ENCODE measurements around the gene BCCIP.

BCCIP gene

GRCh38 chr10:125880719-125881118 is 57.4 kb downstream of the BCCIP start:
- H3K27ac ChIP-seq, result no peak overlapping the region
- no peak for DNase-seq (ENCODE audit: low spot score)
- CTCF ChIA-PET, result no interaction called here
- POLR2A ChIA-PET (ENCODE audit: low non-redundant PET), result no interaction called here
- no peak for TF ChIP-seq CTCF (conservative IDR thresholded peaks at IDR 0.05; ENCODE audit: low read depth)

GRCh38 chr10:125881192-125881591 is 57.8 kb downstream of the BCCIP start, which contains the start of gene DHX32:
Gene DHX32, minus strand, starts transcription at chr10:125881292. Its CDS starts 468 bp downstream, at chr10:125880824.
- ChIA-PET POLR2A (ENCODE audit: low non-redundant PET) (no interaction called here), CTCF (interaction anchor here (0.6 kb wide), 3 partner anchors 10 to 546 kb away, joined by 3 read pairs; no protein-coding TSS in a partner anchor)
- H3K27ac ChIP-seq, result no peak within 1 kb of the TSS

GRCh38 chr10:125882596-125882995 is 59.2 kb downstream of the BCCIP start:
- no peak for TF ChIP-seq CTCF (conservative IDR thresholded peaks at IDR 0.05; ENCODE audit: low read depth)
- H3K27ac ChIP-seq, result no peak overlapping the region
- ChIA-PET POLR2A (ENCODE audit: low non-redundant PET) (no interaction called here), CTCF (interaction anchor here (0.7 to 1.4 kb wide), 2 partner anchors 52 to 621 kb away, joined by 3 to 4 read pairs; no protein-coding TSS in a partner anchor)
- no peak for DNase-seq (ENCODE audit: low spot score)

More at GRCh38 chr10:125881192-125881591, 57.8 kb downstream of the BCCIP start, which contains the start of gene DHX32:
- no peak for TF ChIP-seq CTCF (conservative IDR thresholded peaks at IDR 0.05; ENCODE audit: low read depth)
- no peak for DNase-seq (ENCODE audit: low spot score)

- TF ChIP-seq CTCF (conservative IDR thresholded peaks at IDR 0.05; ENCODE audit: low read depth), result no peak
- DNase-seq (ENCODE audit: low spot score), result no peak
- POLR2A ChIA-PET (ENCODE audit: low non-redundant PET), result no interaction called here
- CTCF ChIA-PET, result interaction anchor here (0.7 kb wide), 1 partner anchor 621 kb away, joined by 4 read pairs; no protein-coding TSS in a partner anchor
- H3K27ac ChIP-seq, result no peak overlapping the region
These were observed 59.9 kb downstream of the BCCIP start for GRCh38 chr10:125883211-125883610.
